HG03097 (cell line): ENCODE measurements around the gene BBX.

ENCODE experiments used
- ATAC-seq: cut with Tn5 transposase; IDR thresholded peaks from one replicate; pipeline ENCODE4 v1.9.1; 2021; ENCODE audit not compliant: unreplicated experiment, low FRiP score

Gene BBX

GRCh38 chr3:107729686-107730085, 206.9 kb downstream of the BBX start:
- ATAC-seq: no peak

GRCh38 chr3:107734317-107734716, 211.6 kb downstream of the BBX start:
- ATAC-seq: no peak

DNA sequence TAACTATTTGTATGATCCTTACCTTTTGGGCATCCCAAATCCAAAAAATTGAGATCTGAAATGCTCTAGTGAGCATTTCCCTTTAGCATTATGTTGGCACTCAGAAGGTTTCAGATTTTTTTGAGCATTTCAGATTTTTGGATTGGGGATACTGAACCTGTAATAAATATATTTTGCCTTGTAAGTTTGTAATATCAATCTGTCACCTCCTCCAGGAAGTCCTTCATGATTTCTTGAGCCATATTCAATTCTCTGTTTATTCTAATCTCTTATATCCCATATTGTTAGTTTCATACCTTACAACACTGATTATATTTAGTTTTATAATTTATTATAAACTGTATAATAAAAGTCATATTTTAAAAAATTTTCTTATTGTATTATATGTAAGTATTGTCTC, 215.2 kb downstream of the BBX start:
- no peak for ATAC-seq

DNA sequence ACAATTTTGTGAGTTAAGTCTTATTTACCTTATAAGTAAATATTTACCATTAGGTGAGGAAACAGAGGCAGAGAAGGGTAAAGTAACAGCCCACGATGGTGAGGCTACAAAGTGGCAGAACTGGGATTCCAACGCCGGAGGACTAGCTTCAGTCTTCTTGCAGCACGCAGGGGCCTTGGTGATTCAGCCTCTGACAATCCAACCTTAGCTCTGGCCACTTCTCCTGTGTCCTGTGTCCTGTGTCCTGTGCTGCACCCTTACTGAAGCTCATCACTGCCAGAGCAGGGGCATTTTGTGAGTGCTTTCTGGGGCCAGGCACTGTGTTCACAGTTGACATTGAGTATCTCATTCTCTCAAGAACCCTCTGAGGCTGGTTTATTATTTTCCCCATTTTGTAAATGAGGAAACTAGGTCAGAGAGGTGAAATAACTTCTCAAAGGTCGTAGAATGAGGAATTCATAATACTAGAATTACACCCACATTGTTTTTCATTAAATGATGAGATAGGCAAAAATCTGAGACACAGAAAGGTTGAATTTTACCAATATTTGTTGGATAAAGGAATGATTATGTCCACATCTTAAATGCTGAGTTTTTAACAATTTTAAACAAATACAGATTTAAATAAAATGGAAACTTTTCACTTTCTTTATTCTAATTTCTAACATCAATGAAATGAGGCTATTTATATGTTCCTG, 215.9 kb downstream of the BBX start:
- ATAC-seq: no peak

DNA sequence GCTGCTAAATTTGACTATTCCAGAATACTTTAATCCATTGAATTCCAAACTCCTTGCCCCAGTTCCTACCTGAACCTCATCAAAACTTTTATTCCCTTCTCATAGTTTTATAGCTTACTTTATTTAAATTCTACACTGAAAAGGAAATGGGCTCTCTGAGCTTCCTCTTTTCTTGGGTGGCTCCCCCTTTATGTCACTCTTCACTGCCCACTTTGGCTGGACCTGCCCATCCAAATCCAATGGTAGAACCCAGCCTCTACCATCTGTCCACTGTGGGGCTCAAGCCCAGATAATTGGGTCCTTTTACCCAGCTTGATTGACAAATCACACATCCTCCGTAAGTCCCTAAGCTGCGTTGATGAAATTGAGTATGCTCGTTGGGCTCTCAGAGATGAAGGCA, 216.5 kb downstream of the BBX start:
- no peak for ATAC-seq

DNA sequence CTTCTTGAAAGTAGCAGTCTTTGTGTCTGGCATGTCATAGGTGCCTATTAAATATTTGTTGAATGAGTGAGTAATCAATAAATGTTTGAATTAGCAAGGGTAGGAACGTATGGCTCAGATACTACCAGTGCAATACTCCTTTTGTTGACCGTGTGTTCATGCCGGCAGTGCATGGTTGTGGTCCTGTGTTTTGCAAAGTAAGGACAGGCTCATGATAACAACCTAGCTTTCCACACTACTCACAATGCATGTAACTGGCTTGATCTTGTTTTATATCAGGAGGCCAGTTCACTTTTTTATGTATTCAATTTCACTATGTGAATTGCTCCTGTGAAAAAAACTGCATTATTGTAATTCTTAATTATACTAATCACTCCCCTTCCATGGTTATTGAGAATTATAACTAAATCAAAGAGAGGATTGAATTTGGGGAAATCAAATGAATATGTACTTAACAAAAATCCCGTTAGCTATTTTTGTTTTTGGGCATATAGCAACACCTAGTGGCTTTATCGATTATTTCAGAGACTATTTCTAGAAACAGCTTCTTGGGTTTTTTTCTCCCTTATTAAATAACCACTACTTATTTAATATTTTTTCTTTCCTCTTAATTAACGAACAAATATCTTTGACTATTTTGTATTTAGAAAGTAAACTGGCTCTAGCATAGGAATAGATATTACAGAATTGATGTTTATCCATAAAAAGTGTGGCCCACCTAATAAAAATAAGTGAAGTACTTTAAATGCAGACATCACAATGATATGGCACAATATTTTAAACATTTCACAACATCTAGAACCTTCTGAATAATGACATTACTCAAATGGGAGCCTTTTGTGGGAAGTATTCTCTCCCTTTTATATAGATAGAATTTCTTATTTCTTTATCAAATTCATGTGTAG, 218.5 kb downstream of the BBX start:
- no peak for ATAC-seq

GRCh38 chr3:107745354-107745753, 222.6 kb downstream of the BBX start:
- ATAC-seq: no peak

- ATAC-seq: no peak
Measured at GRCh38 chr3:107752202-107752990, 229.6 kb downstream of the BBX start.

GRCh38 chr3:107753494-107753893, 230.7 kb downstream of the BBX start:
- no peak for ATAC-seq

- no peak for ATAC-seq
Measured at GRCh38 chr3:107753976-107754375, 231.2 kb downstream of the BBX start.

DNA sequence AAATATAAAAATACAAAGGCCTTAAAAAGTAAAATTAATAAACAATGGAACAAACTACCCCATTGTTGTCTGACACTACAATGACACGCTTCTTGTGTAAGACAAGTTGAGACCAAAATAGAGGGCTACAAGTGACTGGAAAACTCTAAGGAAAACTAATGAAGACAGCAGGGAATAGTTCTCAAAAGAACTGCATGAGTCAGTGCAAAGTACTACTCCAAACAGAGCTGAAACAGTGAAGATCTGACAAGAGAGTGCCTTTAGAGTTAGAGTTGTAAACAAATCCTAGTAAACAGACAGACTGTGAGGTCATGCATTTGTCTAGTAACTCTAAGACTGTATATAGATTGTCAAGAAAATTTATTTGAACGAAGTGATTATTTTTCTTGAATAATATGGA, 233.9 kb downstream of the BBX start:
- ATAC-seq: no peak

GRCh38 chr3:107757140-107757539, 234.4 kb downstream of the BBX start:
- ATAC-seq: no peak

DNA sequence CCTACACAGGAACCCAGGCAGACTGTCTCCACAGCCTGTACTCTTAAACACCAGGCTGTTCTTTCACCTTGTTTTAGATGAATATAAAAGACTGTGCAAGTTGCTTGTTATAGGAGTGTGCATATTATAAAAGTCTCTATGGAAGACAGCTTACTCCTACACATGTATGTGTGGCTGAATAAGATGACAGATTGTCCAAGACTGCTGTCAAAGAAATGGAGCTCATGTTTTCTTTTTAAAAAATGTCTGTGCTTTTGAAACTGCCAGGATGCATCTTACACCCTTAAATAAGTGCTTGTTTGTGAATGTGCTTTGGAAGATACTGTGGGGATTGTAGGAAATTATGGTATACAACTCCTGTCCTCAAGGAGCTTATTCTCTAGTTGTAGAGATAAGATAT, 237.4 kb downstream of the BBX start:
- no peak for ATAC-seq

- no peak for ATAC-seq
Measured at GRCh38 chr3:107761391-107761790, 238.6 kb downstream of the BBX start.

- ATAC-seq: no peak
Measured at GRCh38 chr3:107765524-107765923, 242.8 kb downstream of the BBX start.

- no peak for ATAC-seq
Measured at GRCh38 chr3:107767897-107768605, 245.3 kb downstream of the BBX start.

- ATAC-seq: no peak
Measured at GRCh38 chr3:107769882-107770281, 247.1 kb downstream of the BBX start.

DNA sequence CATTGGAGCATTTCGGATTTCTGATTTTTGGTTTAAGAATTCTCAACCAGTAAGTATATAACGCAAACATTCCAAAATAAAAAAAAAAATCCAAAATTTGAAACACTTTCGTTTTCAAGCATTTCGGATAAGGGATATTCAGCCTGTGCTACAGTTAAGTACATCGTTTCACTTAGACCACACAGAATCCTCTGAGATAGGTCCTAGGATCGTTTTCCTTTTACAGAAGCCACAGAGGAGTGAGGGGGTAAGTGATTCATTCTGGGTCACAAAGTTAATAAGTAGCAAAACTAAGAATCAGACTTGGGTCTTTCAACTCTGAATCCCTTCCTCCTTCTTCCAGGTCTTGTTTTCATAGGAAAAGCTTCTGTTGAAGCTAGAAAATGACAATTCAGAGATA, 249.3 kb downstream of the BBX start:
- ATAC-seq: no peak

DNA sequence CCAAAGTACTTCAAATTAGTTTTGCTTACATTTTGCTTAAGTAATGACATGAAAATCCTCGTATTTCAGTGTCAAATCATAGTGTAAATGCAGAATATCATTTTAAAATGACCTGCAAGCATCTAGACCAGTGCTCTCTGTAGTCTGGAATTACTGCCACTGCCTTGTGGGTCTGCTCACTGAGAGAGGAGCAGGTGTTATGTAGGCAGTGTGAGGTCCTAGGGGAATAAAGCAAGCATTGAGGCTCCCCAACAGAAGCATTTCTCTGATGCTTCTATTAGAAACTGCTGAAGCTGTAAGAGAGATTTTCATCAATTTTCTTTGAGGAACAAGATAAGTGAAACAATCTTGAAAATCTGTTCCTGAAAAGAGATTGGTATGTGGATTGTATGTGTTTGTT, 253.2 kb downstream of the BBX start:
- ATAC-seq: no peak

DNA sequence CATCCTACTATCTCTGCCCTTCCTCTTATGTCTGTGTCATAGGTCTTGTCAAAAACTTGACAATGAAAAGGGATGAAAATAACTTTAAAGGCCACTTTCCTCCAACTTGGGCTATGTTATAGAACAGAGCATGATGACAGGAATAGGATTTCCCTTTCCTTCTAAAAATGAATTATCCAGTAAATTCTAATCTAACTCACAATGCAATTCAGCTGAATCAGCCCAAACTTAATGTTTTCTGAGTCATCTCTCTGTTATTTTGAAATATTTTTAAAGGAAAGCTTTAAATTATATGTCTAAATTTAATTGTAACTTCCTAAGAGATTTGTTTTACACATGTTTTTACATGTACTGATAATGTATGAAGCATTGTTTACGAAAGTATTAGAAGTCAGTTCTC, 258.5 kb downstream of the BBX start:
- no peak for ATAC-seq

DNA sequence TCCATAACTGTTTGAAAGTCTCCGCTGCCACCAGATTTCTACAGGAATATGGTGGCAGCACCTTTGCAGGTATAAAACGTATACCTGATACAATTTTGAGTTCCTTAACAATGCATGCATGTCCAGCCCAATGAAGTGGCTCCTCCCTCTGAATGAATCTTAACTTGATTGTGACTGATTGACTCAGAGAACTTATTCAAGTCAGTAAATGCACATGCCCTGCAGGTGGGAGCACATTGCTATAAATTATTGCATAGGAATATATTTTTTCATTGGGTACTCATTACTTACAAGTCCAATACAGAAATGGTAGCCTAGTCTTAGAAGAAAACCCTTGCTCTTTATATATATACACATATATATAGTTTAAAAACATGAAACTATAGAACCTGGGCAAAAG, 259.3 kb downstream of the BBX start:
- no peak for ATAC-seq
